GM12878 (cell line): ENCODE results near the gene INHBB. TPM values are rescaled to one million over a fixed set of nuclear protein-coding genes. Genes with fewer than 3 reads are reported as not detected.

Source experiments
- ATAC-seq: fragments of 200-7000 bp; cut with Tn5 transposase; 3 replicates; pipeline ENCODE4 v1.9.1; 2020; ENCODE audit warnings: mild to moderate bottlenecking, moderate library complexity
- BruUV-seq: library from RNA; stranded (reverse); fragments of 400-500 nt; replicated peaks from 2 replicates; lab custom pipeline; 2021; lab: Mats Ljungman, UMichigan
- CTCF ChIA-PET: fragments of 300-600 bp; sonication (Branson Sonifier 250); formaldehyde crosslinking; extraction: SDS; loops from one replicate; lab custom pipeline; 2021; ENCODE audit warnings: inconsistent platforms; lab: Yijun Ruan, JAX
- POLR2A ChIA-PET: fragments of 350-600 bp; formaldehyde crosslinking; extraction: SDS; loops from one replicate; lab custom pipeline; 2021; ENCODE audit warnings: inconsistent platforms; lab: Charles Lee
- RAD21 ChIA-PET: fragments of 300-600 bp; sonication (Branson Sonifier 250); formaldehyde crosslinking; loops from one replicate; lab custom pipeline; 2023; ENCODE audit warnings: antibody characterized with exemption; ENCODE audit not compliant: unreplicated experiment; lab: Charles Lee
- SMC1A ChIA-PET: fragments of 300-600 bp; sonication (Branson Sonifier 250); formaldehyde crosslinking; loops from one replicate; lab custom pipeline; 2023; ENCODE audit not compliant: unreplicated experiment, uncharacterized antibody; lab: Charles Lee
- DNase-seq: peaks from one replicate; pipeline ENCODE4 v3.0.0-alpha.2; 2011; ENCODE audit warnings: low read depth, low spot score
- FAIRE-seq: peaks from 3 replicates; lab custom pipeline; 2011; peaks lifted over from hg19 to GRCh38; lab: Jason Lieb, UNC
- H2AFZ ChIP-seq: 2 replicates; pipeline ENCODE4 v1.6.0; 2011; ENCODE audit warnings: low read depth, low read length, control low read depth; ENCODE audit not compliant: control insufficient read depth
- H3K27ac ChIP-seq: 2 replicates; pipeline ENCODE4 v1.5.1; 2011; ENCODE audit warnings: control low read depth; ENCODE audit not compliant: control insufficient read depth, insufficient read depth
- H3K27me3 ChIP-seq, 2 experiments: replicated peaks in 1 of 2; 2 replicates each; pipeline versions ENCODE4 v1.6.0 to v1.6.1; 2011; ENCODE audit warnings: low read length in 1 of 2; ENCODE audit not compliant: control insufficient read depth in 2 of 2, insufficient read depth in 2 of 2
- H3K36me3 ChIP-seq, 2 experiments: 2 replicates each; pipeline ENCODE4 v1.5.1; 2011; ENCODE audit warnings: low read length in 1 of 2; ENCODE audit not compliant: control insufficient read depth in 2 of 2, insufficient read depth in 2 of 2
- H3K4me1 ChIP-seq: 2 replicates; pipeline ENCODE4 v1.6.1; 2011; ENCODE audit warnings: mild to moderate bottlenecking, low read length, moderate library complexity, mixed read lengths; ENCODE audit not compliant: control insufficient read depth, insufficient read depth
- H3K4me2 ChIP-seq: 2 replicates; pipeline ENCODE4 v1.6.0; 2011; ENCODE audit warnings: control low read depth; ENCODE audit not compliant: control insufficient read depth, insufficient read depth
- H3K4me3 ChIP-seq: fragments of 200-600 bp; sonication (generic); 2 replicates; pipeline ENCODE4 v1.5.1; 2016
- H3K79me2 ChIP-seq: 2 replicates; pipeline ENCODE4 v1.6.0; 2011; ENCODE audit warnings: low read length; ENCODE audit not compliant: control insufficient read depth, insufficient read depth
- H3K9ac ChIP-seq: 2 replicates; pipeline ENCODE4 v1.8.0; 2011; ENCODE audit warnings: low read length, control low read depth, mixed read lengths; ENCODE audit not compliant: control insufficient read depth, insufficient read depth
- H3K9me3 ChIP-seq: replicated peaks from 3 replicates; pipeline ENCODE4 v1.5.1; 2011; ENCODE audit warnings: mild to moderate bottlenecking, low read length; ENCODE audit not compliant: control insufficient read depth, insufficient read depth
- H4K20me1 ChIP-seq: 2 replicates; pipeline ENCODE4 v1.6.0; 2011; ENCODE audit not compliant: control insufficient read depth, insufficient read depth
- CBX3 ChIP-seq: fragments of 200-600 bp; sonication (generic); IDR thresholded peaks from 2 replicates; pipeline ENCODE4 v1.6.1; 2016; ENCODE audit warnings: low read depth, borderline replicate concordance
- CHD1 ChIP-seq: IDR thresholded peaks from 2 replicates; pipeline ENCODE4 v1.6.1; 2012; ENCODE audit warnings: low read depth, low read length, improper control_type of control experiment
- EP300 ChIP-seq, 2 experiments: fragments of 150-350 bp in 1 of 2; IDR thresholded peaks; 2 replicates each; pipeline ENCODE4 v1.6.1; 2011 to 2012; ENCODE audit warnings: low read depth in 2 of 2, low read length in 2 of 2, borderline replicate concordance in 1 of 2, improper control_type of control experiment in 1 of 2, inconsistent platforms in 1 of 2; ENCODE audit not compliant: control insufficient read depth in 1 of 2
- HDAC6 ChIP-seq: fragments of 200-600 bp; sonication (generic); IDR thresholded peaks from one replicate; pipeline ENCODE4 v1.8.0; 2017; ENCODE audit warnings: antibody characterized with exemption; ENCODE audit not compliant: unreplicated experiment
- MEF2B ChIP-seq: fragments of 450-650 bp; IDR thresholded peaks from 2 replicates; pipeline ENCODE4 v1.6.1; 2018; ENCODE audit warnings: mild to moderate bottlenecking, moderate library complexity; ENCODE audit not compliant: partially characterized antibody, poor library complexity, severe bottlenecking
- SIN3A ChIP-seq: IDR thresholded peaks from 2 replicates; pipeline ENCODE4 v1.6.1; 2012; ENCODE audit warnings: low read depth, low read length, improper control_type of control experiment
- WGBS: methylation state at CpG from one replicate; pipeline ENCODE4 v1.1.6; 2016; ENCODE audit warnings: low lambda C conversion rate; ENCODE audit not compliant: insufficient replicate concordance, insufficient coverage; ENCODE audit errors: missing lambda C conversion rate; 5-methylcytosine and 5-hydroxymethylcytosine counted together
- in situ Hi-C: fragments of 300-500 bp; cut with MboI; formaldehyde crosslinking; loops from 9 replicates; pipeline ENCODE4 v1.14.3; 2018; ENCODE audit warnings: mixed read lengths
- intact Hi-C: fragments of 100-400 bp; cut with micrococcal nuclease; formaldehyde crosslinking; loops from one replicate; pipeline ENCODE4 v1.14.2; 2022; ENCODE audit not compliant: unreplicated experiment
- polyA plus RNA-seq, 11 experiments: library from polyadenylated mRNA; depleted of rRNA in 4 of 11; unstranded in 6 of 11; stranded (reverse) in 5 of 11; fragments of >200 nt; fragmentation: Nextera tagmentation in 4 of 11; fragmentation: Illumina TruSeq in 1 of 11; extraction: Ambion mirVana in 4 of 11; extraction: Trizol in 1 of 11; gene quantifications; 1 replicate in 1 of 11; 2 replicates in 10 of 11; pipeline versions ENCODE4 v1.2.1 to v1.2.3, GENCODE V29; 2011 to 2016; ENCODE audit warnings: inconsistent platforms in 2 of 11, missing spikeins in 2 of 11, low read depth in 1 of 11
- total RNA-seq, 4 experiments: library from RNA; depleted of rRNA in 3 of 4; stranded (reverse); fragments of >200 nt in 3 of 4; fragmentation: Illumina TruSeq in 1 of 4; extraction: Trizol in 1 of 4; gene quantifications; 2 replicates each; pipeline versions ENCODE4 v1.2.1 to v1.2.3, GENCODE V29; 2013 to 2021
- TF ChIP-seq, protein P1 (sequence below): fragments of 450-650 bp; IDR thresholded peaks from 2 replicates; pipeline ENCODE4 v1.6.1; 2017; ENCODE audit warnings: borderline replicate concordance
- TF ChIP-seq, protein P2 (sequence below): IDR thresholded peaks from 2 replicates; pipeline ENCODE4 v1.6.1; 2012; ENCODE audit warnings: low read depth, low read length, improper control_type of control experiment
- TF ChIP-seq, protein P3 (sequence below): fragments of 450-650 bp; IDR thresholded peaks from 2 replicates; pipeline ENCODE4 v1.6.1; 2017; ENCODE audit warnings: mild to moderate bottlenecking, moderate library complexity
- TF ChIP-seq, protein P4 (sequence below): fragments of 450-650 bp; IDR thresholded peaks from 2 replicates; pipeline ENCODE4 v1.6.1; 2017; ENCODE audit warnings: mild to moderate bottlenecking, low read depth, inconsistent platforms; ENCODE audit not compliant: poor library complexity, severe bottlenecking

INHBB gene
- total and polyA plus RNA-seq, 10 of the 15 experiments (the other 5 are each of a cell fraction or from before 2014, with no cell fraction given) = 0.05 TPM; not detected in 9

DNA sequence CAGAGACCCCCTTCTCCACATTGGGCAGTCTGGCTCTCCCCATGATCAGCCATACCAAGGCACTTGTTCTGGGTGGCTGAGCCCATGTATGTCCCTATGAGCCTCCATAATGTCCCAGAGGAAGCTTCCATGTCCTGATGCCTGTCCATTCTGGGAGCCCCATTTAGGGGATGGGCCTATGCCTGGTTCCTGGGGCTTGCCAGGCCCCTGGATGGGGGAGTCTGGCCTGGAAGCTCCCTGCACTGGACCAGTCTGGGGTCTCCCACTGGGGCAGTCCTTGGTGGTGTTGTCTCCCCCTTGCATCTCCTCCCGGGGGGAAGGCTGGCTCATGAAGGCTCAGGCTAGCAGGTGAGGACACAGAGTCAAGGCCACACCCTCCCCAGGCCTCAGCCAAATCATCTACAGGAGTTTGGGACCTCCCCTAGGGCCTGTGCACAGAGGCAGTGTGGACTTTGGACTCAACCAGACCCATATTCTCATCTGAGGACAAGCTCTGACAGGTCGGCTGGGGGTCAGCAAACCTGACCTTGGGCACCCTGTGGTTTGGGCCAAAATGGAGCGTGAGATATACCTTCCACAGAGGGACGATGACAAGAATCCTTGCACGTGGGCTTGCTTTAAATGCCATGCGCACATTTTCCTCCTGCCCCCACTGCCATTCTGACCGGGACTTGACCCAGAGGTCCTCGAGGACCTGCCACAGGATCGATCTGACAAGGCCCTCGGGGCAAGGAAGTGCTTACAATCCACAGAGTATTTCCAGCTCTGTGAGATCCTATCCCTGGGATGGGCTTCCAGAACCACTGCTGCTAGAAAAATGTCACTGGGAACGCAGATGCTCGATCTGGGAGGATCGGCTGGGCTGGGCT, 38.8 kb downstream of the INHBB start (continued):
- TF ChIP-seq, protein P1, sequence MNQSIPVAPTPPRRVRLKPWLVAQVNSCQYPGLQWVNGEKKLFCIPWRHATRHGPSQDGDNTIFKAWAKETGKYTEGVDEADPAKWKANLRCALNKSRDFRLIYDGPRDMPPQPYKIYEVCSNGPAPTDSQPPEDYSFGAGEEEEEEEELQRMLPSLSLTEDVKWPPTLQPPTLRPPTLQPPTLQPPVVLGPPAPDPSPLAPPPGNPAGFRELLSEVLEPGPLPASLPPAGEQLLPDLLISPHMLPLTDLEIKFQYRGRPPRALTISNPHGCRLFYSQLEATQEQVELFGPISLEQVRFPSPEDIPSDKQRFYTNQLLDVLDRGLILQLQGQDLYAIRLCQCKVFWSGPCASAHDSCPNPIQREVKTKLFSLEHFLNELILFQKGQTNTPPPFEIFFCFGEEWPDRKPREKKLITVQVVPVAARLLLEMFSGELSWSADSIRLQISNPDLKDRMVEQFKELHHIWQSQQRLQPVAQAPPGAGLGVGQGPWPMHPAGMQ = no peak
- TF ChIP-seq CHD1 (no peak), EP300 (IDR thresholded peaks at IDR 0.05; ENCODE audit: borderline replicate concordance in 1 of 2, control insufficient read depth in 1 of 2, low read depth in 2 of 2, low read length in 2 of 2) (no peak)
- TF ChIP-seq, protein P2, sequence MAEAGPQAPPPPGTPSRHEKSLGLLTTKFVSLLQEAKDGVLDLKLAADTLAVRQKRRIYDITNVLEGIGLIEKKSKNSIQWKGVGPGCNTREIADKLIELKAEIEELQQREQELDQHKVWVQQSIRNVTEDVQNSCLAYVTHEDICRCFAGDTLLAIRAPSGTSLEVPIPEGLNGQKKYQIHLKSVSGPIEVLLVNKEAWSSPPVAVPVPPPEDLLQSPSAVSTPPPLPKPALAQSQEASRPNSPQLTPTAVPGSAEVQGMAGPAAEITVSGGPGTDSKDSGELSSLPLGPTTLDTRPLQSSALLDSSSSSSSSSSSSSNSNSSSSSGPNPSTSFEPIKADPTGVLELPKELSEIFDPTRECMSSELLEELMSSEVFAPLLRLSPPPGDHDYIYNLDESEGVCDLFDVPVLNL = no peak

DNA sequence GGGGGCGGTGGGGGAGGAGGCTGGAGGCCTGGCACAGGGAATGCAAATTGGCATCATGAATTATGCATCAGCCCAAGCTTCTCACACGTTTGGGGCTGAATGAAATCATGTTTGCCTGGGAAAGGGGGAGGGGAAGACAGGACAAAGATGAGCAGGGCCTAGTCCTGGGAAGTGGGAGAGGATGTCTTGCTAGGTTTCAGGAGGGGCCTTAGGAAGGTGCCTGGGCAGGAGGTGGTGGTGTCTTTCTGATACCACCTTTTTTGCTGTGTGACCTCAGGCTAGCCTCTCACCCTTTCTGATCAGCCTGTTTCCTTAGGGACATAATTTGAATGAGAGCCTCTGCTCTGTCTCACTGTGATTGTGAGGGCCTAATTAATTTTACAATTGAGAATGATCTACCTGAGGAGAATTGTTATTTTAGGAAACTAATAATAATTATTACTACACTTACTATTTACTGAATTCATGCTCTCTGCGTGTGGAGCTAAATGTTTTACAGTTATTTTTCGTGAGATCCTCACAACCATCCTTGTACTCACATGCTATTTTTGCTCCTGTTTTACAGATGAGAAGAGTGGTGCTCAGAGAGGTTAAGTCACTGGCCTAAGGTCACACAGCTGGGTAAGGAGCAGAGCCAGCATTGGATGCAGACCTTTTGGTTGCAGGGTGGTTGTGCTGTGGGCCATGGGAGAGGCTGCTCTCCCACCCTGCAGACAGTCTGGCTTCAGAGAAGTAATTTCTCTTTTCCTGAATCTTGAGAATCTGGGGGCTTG, 39.6 kb downstream of the INHBB start:
- Histone ChIP-seq H3K27me3 (no peaks in the 10 kb centered on the region), H3K9ac (no peak overlapping the region), H3K79me2 (no peaks in the 10 kb centered on the region), H3K4me3 (no peak overlapping the region), H3K4me1 (no peaks in the 10 kb centered on the region), H4K20me1 (no peaks in the 10 kb centered on the region; the same call in none of the 2 replicates), H3K9me3 (no peaks in the 10 kb centered on the region), H3K36me3 (no peaks in the 10 kb centered on the region), H2AFZ (no peak overlapping the region), H3K4me2 (no peak overlapping the region), H3K27ac (no peak overlapping the region)
- ChIA-PET CTCF (interaction anchor here (0.6 kb wide), 1 partner anchor 136 kb away, joined by 3 read pairs; no protein-coding TSS in a partner anchor), SMC1A (interaction anchor here (1.2 kb wide), 1 partner anchor 38 kb away, joined by 3 read pairs; no protein-coding TSS in a partner anchor), POLR2A (no interaction called here), RAD21 (no interaction called here)
- DNase-seq (no peak), ATAC-seq (no peak), FAIRE-seq (no peak)
- WGBS = 15% methylated on average over 4 of the region's 4 CpGs
- no TSS peak for BruUV-seq
- intact Hi-C loops (no loop called here), in situ Hi-C loops (no loop called here)
- TF ChIP-seq CBX3 (no peak), SIN3A (no peak), MEF2B (no peak), HDAC6 (no peak)
- TF ChIP-seq, protein P3, sequence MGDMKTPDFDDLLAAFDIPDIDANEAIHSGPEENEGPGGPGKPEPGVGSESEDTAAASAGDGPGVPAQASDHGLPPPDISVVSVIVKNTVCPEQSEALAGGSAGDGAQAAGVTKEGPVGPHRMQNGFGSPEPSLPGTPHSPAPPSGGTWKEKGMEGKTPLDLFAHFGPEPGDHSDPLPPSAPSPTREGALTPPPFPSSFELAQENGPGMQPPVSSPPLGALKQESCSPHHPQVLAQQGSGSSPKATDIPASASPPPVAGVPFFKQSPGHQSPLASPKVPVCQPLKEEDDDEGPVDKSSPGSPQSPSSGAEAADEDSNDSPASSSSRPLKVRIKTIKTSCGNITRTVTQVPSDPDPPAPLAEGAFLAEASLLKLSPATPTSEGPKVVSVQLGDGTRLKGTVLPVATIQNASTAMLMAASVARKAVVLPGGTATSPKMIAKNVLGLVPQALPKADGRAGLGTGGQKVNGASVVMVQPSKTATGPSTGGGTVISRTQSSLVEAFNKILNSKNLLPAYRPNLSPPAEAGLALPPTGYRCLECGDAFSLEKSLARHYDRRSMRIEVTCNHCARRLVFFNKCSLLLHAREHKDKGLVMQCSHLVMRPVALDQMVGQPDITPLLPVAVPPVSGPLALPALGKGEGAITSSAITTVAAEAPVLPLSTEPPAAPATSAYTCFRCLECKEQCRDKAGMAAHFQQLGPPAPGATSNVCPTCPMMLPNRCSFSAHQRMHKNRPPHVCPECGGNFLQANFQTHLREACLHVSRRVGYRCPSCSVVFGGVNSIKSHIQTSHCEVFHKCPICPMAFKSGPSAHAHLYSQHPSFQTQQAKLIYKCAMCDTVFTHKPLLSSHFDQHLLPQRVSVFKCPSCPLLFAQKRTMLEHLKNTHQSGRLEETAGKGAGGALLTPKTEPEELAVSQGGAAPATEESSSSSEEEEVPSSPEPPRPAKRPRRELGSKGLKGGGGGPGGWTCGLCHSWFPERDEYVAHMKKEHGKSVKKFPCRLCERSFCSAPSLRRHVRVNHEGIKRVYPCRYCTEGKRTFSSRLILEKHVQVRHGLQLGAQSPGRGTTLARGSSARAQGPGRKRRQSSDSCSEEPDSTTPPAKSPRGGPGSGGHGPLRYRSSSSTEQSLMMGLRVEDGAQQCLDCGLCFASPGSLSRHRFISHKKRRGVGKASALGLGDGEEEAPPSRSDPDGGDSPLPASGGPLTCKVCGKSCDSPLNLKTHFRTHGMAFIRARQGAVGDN = no peak
- TF ChIP-seq, protein P4, sequence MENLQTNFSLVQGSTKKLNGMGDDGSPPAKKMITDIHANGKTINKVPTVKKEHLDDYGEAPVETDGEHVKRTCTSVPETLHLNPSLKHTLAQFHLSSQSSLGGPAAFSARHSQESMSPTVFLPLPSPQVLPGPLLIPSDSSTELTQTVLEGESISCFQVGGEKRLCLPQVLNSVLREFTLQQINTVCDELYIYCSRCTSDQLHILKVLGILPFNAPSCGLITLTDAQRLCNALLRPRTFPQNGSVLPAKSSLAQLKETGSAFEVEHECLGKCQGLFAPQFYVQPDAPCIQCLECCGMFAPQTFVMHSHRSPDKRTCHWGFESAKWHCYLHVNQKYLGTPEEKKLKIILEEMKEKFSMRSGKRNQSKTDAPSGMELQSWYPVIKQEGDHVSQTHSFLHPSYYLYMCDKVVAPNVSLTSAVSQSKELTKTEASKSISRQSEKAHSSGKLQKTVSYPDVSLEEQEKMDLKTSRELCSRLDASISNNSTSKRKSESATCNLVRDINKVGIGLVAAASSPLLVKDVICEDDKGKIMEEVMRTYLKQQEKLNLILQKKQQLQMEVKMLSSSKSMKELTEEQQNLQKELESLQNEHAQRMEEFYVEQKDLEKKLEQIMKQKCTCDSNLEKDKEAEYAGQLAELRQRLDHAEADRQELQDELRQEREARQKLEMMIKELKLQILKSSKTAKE = no peak
